Activated naive CD4-positive, alpha-beta T cell treated with anti-CD3 and anti-CD28 coated beads, Interleukin-2, amount 50 U/mL, for 24 hours (primary cell): ENCODE measurements around the gene SH3D21.
A peak's percentile ranks its signal among the peaks of the same experiment; 100 is the strongest.

Source experiments
- H3K27ac Mint-ChIP-seq: one replicate; pipeline ENCODE4 v1.8.0; 2021; ENCODE audit warnings: mild to moderate bottlenecking, mixed read lengths
- H3K27me3 Mint-ChIP-seq: one replicate; pipeline ENCODE4 v1.8.0; 2021; ENCODE audit warnings: mixed read lengths
- H3K36me3 Mint-ChIP-seq: one replicate; pipeline ENCODE4 v1.8.0; 2021; ENCODE audit warnings: mixed read lengths
- H3K4me1 Mint-ChIP-seq: one replicate; pipeline ENCODE4 v1.8.0; 2021; ENCODE audit warnings: mixed read lengths
- H3K4me3 Mint-ChIP-seq: one replicate; pipeline ENCODE4 v1.8.0; 2021; ENCODE audit warnings: mild to moderate bottlenecking, mixed read lengths
- H3K9me3 Mint-ChIP-seq: one replicate; pipeline ENCODE4 v1.8.0; 2021; ENCODE audit warnings: mixed read lengths

The SH3D21 gene

DNA sequence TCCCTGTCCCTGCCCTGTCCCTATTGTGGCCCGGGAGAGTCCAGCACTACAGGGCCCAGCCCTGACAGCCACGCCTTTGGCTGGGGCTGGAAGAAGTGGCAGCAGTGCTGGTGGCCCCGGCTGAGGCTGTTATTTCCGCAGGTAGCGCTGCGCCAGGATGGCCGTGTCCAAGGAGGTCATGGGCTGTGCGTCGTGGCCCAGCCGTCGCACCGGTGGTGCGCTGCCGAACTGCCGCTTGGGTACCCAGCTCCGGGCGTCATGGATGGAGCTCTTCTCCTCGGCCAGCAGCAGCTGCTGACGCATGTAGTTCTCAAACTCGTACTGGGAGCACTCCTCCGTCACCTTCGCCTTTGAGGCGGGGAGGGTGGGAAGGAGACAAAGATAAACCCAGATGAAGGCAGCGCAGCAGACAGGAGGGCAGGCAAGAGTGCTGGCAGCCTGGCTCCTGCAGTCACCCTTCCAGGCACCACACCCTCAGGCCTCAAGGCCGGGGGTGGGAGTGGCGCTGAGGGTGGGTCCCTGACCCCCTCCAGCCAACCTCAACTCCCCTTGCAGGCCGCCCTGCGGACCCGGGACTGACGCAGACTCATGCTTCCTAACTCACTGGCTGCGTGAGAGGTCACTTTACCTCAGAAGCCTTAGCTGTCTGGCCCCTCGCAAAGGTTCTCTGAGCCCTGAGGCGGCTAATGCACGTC is 35.6 kb downstream of the SH3D21 start:
- peaks cover 20% of the 10 kb centered on the region for H3K4me1 Mint-ChIP-seq
- no peak overlapping the region for H3K27ac Mint-ChIP-seq
- peaks cover 2% of the 10 kb centered on the region for H3K36me3 Mint-ChIP-seq
- no peaks in the 10 kb centered on the region for H3K9me3 Mint-ChIP-seq
- no peak overlapping the region for H3K4me3 Mint-ChIP-seq
- H3K27me3 Mint-ChIP-seq = no peaks in the 10 kb centered on the region

DNA sequence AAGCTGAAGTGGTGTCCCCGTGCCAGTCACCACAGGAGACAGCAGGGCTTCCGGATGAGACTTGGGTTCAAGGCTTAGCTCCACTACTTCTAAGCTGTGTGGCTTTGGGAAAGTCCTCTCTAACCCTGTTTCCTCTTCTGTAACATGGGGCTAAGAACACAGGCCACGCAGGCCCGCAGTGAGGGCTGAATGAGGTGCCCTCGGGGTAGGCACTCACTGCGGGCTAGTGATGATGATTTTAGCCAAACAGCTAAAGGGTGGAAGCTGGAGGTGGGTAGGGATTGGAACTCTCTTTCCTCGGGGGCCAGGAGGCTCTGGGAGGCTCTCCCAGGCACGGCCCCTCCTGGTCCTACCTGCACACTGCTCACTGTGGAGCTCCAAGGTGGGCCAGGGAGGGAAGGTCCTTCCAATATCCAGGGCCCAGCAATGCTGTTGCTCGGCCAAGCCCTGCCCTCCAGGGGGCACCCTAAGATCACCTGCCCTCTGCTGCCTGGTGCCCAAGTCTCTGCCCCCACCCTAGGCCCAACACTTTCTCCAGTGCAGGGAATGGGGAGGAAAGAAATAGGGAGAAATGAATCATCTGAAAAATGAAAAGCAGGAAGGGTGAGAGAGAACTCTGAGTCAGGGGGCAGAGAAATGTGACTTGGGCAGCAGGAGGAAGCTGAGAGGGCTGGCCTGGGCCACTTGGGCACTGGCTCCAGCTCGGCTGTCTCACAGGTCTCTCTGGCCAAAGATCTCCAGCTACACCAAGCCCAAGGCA is 36.4 kb downstream of the SH3D21 start:
- H3K27me3 Mint-ChIP-seq = no peaks in the 10 kb centered on the region
- H3K4me3 Mint-ChIP-seq = no peak overlapping the region
- peak overlapping the region; percentile 51 for H3K27ac Mint-ChIP-seq
- peaks cover 20% of the 10 kb centered on the region for H3K4me1 Mint-ChIP-seq
- no peaks in the 10 kb centered on the region for H3K9me3 Mint-ChIP-seq
- H3K36me3 Mint-ChIP-seq = peaks cover 2% of the 10 kb centered on the region

DNA sequence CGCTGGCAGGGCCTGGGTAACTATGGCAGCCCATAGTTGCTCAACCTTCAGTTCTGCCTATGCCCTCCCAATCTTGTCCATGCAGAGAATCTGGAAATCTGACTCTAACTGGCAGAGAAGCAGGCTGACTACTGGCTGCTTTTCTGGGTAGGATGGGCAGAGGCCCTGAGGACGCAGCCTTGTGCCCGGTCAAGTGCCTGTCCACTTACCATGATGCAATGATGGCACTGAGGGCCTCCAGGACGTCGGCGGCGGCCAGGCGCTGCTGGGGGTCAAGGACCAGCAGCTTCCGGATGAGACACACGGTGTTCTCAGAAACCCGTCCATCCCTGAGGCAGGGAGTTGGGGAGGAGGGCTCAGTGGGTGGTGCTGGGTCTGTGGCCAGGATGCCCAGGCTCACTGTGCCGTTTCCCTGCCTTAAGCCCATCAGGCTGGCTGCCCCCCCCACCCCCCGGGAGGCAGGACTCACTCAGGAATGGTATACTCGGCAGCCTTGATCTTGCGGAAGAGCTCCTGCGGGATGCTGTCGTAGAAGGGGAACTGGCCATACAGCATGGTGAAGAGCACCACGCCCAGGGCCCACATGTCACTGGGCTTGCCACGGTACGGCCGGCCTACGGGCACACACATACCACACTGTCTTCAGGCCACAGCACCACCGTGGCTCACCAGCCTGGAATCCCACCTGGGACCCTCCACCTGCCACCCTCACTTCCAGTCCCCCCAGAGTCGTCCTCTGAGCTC is 37.7 kb downstream of the SH3D21 start:
- no peak overlapping the region for H3K4me3 Mint-ChIP-seq
- H3K4me1 Mint-ChIP-seq = peaks cover 14% of the 10 kb centered on the region
- H3K27ac Mint-ChIP-seq = no peak overlapping the region
- no peaks in the 10 kb centered on the region for H3K9me3 Mint-ChIP-seq
- H3K36me3 Mint-ChIP-seq = peaks cover 6% of the 10 kb centered on the region
- H3K27me3 Mint-ChIP-seq = no peaks in the 10 kb centered on the region

DNA sequence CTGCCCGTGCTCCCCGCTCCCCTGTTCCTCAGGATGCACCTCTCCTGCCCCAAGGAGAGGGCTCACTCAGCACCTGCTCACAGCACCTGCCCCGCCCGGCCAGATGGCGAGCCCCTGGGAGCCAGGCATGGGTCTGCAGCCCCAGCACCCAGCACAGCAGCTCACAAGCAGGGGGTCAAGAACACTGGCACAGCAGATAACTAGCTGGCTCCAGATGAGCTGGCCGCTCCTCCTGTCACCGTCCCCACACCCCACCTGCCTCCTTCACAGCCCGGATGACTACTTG is 38.2 kb downstream of the SH3D21 start:
- no peak overlapping the region for H3K27ac Mint-ChIP-seq
- H3K4me3 Mint-ChIP-seq = no peak overlapping the region
- peaks cover 12% of the 10 kb centered on the region for H3K4me1 Mint-ChIP-seq
- H3K36me3 Mint-ChIP-seq = peaks cover 6% of the 10 kb centered on the region
- no peaks in the 10 kb centered on the region for H3K27me3 Mint-ChIP-seq
- no peaks in the 10 kb centered on the region for H3K9me3 Mint-ChIP-seq

DNA sequence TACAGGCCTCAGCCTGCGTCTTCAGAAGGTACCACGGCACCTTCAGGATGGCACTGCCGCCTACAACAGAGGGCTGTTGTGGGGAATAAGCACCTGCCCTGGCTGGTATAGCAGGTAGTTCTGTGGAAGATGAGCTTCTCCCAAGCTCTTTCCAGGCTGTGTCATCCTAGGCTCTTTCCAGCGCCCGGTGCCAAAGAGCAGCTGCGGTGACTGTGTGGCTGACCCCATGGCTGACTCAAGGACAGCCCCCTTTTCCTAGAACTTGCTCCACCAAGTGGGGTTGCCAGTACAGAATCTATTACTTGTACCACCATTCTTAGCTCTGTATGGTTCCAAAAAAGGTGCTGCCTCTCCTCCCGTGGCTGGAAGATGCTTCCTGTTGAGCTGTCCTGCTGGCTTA is 39.2 kb downstream of the SH3D21 start:
- Mint-ChIP-seq H3K4me1 (peaks cover 11% of the 10 kb centered on the region), H3K36me3 (peaks cover 6% of the 10 kb centered on the region), H3K4me3 (no peak overlapping the region), H3K27me3 (no peaks in the 10 kb centered on the region), H3K27ac (no peak overlapping the region), H3K9me3 (no peaks in the 10 kb centered on the region)

DNA sequence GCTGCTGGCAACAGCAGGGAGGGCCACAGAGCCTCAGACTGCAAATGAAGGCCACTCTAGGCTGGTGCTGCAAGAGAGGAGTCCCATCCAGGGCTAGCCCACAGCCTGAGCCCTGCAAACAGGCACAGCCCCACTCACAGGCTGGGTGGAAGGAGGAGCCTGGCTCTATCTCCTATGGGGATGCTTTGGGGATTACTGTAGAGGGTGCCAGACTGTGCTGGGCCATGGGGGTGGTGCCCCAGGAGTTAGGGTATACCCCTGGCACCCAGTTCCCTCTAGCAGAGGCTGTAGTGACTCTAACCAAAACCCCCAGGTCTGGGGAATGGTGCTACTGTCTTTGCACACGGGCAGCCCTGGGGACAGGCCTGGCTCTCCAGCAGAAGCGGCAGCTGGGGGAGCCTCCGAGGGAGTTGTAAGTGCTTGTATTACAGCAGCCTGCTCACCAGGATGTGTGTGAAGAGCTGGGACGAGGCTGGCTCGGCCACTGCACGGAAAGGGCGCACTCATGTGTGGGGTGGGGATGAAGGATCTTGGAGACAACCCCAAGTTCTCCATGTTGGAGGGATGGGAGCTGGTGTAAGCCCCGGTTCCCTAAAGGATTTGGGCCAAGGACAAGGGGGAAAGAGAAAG is 40.7 kb downstream of the SH3D21 start:
- Mint-ChIP-seq H3K27ac (no peak overlapping the region), H3K36me3 (peaks cover 5% of the 10 kb centered on the region), H3K27me3 (no peaks in the 10 kb centered on the region), H3K4me3 (no peak overlapping the region), H3K9me3 (no peaks in the 10 kb centered on the region), H3K4me1 (peaks cover 26% of the 10 kb centered on the region)

DNA sequence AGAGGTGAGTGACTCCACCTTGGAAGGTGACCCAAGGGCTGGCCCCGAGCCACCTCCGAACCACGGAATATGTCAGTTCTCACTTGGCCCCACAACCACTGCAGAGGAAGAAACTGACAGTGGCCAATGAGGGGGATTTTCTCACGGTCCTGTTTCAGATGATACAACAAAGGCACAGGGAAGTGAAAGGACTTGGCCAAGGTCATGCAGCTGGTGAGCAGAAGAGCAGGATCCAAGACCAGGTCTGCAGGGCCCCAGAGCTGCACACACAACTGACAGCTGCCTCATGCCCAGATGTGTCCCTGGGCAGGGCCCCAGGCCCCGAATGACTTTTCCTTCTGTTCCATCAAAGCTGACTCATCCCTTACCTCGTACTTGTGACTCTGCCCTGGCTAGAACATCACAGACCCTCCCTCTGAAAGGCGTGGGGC is 43.1 kb downstream of the SH3D21 start:
- Mint-ChIP-seq H3K27me3 (no peaks in the 10 kb centered on the region), H3K9me3 (no peaks in the 10 kb centered on the region), H3K27ac (no peak overlapping the region), H3K36me3 (peaks cover 5% of the 10 kb centered on the region), H3K4me3 (no peak overlapping the region), H3K4me1 (peaks cover 27% of the 10 kb centered on the region)

DNA sequence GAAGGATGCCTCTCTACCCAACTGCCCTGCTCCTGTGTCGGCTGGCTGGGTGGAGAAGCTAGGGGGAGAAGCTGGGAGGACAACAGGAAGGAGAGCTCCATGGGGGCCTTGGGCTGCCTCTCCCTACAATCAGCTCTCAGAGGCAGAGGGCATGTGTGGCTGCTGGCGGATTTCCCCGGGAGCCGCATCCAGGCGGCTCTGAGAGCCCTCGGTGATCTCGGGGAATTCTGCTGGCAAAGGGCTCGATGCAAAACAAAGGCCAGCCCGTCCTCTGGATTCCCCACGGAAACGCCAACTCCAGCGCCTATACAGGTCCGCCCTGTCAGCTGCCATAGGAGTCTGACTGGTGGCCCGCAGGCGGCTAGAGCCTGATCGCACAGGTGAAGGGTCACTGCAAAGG is 43.7 kb downstream of the SH3D21 start:
- H3K36me3 Mint-ChIP-seq = peaks cover 5% of the 10 kb centered on the region
- no peaks in the 10 kb centered on the region for H3K9me3 Mint-ChIP-seq
- H3K4me3 Mint-ChIP-seq = no peak overlapping the region
- H3K4me1 Mint-ChIP-seq = peaks cover 27% of the 10 kb centered on the region
- no peak overlapping the region for H3K27ac Mint-ChIP-seq
- no peaks in the 10 kb centered on the region for H3K27me3 Mint-ChIP-seq

DNA sequence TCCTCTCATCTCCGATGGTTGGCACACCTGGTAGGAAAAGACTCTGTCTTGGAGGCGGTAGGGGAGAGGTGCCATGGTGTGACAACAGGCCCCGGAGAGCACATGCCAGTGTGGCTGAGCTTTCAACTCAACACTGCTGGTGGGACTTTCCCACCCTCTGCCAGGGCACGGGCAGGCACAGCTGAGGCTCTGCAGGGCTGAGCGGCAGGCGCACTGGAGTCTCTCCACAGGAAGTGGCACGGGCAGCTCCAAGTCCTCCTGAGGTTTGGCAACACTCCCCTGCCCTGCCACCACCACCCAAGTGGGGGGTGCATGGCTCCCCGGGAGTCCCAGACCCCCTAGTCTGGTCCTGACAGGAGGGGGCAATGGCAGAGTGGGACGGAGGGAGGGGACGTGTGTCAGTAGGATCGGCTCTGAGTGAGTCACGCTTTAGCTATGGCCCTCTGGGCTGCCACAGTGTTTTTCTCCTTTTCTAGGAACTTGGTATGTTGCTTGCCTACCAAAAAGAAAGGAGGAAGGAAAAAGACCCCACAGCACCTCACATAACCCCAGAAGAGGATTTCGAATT is 44.6 kb downstream of the SH3D21 start:
- H3K27ac Mint-ChIP-seq = peak overlapping the region; percentile 88
- H3K27me3 Mint-ChIP-seq = no peaks in the 10 kb centered on the region
- H3K36me3 Mint-ChIP-seq = peaks cover 5% of the 10 kb centered on the region
- peaks cover 27% of the 10 kb centered on the region for H3K4me1 Mint-ChIP-seq
- H3K4me3 Mint-ChIP-seq = peak overlapping the region; percentile 67
- H3K9me3 Mint-ChIP-seq = no peaks in the 10 kb centered on the region

DNA sequence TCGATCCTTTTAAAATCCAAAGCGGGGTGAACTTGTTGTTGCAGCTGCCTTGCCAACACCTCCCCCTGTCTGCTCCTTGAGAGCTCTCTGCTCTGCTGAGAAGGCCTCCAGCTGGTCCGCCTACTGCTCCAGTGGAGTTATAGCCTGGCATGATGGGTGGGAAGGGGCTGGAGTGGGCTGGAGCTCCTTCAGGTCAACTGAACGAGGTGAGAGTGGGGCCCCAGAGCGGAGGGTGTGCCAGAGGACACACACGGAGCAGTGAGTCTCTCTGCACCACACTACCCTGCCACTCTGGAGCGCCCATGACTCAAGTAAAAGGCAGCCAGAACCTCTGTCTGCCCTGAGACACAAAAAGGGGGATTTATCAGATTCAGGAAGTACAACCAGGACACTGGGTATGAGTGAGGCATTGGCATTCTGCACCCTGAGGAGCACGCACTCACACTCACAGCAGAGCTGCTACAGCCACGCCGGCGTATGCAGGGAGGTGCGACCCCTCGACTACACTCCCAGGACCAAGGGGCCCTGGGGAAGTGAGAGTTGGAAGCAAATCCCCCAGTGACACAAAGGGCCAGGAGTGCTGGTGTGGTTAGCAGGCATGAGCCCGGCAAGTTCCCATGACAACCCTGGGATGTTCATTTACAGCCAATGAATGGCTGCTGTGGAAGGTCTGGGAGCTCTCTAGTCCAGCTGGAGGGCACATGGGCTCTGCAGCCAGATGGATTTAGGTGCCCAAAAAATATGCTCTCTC is 45.2 kb downstream of the SH3D21 start:
- Mint-ChIP-seq H3K36me3 (peaks cover 5% of the 10 kb centered on the region), H3K4me1 (peaks cover 27% of the 10 kb centered on the region), H3K9me3 (no peaks in the 10 kb centered on the region), H3K4me3 (peak overlapping the region; percentile 11), H3K27ac (peak overlapping the region; percentile 68), H3K27me3 (no peaks in the 10 kb centered on the region)

DNA sequence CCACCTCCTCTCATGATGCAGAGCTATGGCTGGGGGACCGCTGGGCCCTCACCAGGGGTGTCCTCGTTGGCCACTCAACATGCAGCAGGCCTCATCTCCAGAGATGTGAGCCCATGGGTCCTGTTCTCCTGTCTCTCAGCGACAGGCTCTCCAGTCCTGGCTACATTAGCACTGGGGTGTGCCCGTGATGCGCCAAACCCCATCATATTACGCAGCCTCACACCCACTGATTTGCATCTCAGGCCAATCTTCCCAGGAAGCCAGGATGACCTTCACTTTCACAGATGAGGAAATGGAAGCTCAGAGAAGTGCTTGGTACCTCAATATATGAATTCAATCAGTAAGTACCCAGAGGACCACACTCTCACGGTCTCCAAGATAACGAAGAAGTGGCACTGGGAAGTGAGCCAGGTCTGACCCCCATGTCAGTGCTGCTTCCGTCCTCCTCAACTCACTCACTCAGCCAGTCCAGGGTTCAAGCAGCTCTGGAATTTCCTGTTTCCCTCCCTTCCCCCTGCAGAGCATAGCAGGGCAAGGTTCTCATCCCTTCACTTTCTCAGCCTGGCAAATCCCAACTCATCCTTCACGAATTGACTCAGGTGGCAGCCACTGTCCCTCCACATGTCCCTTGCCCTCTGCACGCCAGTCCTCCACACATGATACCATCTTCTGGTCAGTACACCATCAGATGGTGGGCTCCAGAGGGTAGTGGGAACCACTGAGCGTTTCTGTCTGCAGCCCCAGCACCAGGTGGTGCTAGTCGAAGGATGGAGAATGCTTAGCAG is 46.1 kb downstream of the SH3D21 start:
- Mint-ChIP-seq H3K27ac (no peak overlapping the region), H3K36me3 (peaks cover 6% of the 10 kb centered on the region), H3K9me3 (no peaks in the 10 kb centered on the region), H3K4me1 (peaks cover 27% of the 10 kb centered on the region), H3K4me3 (no peak overlapping the region), H3K27me3 (no peaks in the 10 kb centered on the region)

DNA sequence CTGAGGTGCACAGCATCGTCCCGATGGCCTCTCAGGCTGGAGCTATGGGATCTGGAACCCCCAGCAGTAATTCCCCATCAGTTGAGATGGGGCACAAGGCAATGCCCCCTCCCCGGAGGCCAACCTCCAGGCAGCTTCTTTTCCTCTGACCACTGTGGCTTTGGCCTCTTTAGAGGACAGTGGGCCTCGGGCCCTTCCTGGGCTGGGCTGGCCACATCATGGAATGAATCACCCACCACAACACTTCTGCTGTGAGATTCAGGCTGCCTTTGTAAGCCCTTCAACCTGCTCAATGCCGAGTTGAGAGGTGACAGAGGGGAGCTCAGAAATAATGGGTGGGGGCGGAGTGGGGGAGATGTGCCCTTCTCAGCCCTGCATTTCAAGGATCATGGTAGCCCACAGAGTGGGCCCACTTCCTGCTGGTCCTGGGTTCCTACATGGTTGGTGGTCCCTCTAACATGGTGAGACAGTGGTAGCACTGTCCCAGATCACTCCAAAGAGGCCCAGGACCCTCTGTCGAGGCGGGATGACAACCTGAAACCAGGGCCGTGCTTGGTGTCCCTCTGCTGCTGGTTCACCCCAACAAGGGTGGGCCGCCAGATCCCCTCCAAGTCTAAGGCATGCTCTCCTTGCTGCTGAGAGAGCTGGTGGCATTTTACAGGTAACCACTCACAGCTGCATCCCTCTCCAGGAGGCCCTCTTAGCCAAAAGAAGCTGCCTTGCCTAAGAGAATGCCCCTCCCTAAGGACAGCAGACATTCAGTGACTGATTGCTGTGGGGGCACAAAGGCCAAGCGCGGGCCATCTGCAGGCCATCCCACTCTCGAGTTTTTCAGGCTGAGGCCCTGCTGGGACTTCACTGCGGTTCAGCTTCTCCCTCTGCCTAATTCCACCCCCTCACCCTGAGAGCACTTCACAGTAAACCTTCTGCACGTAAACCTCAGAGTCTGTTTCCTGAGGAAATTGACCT is 47.0 kb downstream of the SH3D21 start:
- no peak overlapping the region for H3K27ac Mint-ChIP-seq
- H3K27me3 Mint-ChIP-seq = no peaks in the 10 kb centered on the region
- no peak overlapping the region for H3K4me3 Mint-ChIP-seq
- H3K4me1 Mint-ChIP-seq = peaks cover 27% of the 10 kb centered on the region
- H3K36me3 Mint-ChIP-seq = peaks cover 8% of the 10 kb centered on the region
- no peaks in the 10 kb centered on the region for H3K9me3 Mint-ChIP-seq

DNA sequence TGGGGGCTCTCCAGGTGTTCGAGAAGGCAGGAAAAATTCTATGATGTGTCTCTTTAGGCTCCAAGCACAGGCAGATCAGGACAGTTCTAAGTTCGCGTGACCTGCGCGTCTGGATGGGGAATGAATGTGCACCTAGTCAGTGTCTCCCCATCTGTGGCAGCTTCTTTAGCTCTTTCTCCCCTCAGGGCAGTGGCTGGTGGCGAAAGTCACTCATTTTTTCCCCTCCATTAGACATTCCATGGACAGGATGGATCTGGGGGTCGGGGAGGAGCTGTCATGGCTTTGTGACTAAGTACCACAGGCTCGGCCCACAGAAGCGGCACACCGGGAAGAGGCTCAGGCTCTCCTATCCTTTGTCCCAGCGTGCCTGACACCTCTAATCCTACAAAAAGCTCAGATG is 48.3 kb downstream of the SH3D21 start:
- Mint-ChIP-seq H3K27ac (no peak overlapping the region), H3K27me3 (no peaks in the 10 kb centered on the region), H3K4me1 (peaks cover 35% of the 10 kb centered on the region), H3K36me3 (peaks cover 7% of the 10 kb centered on the region), H3K4me3 (no peak overlapping the region), H3K9me3 (no peaks in the 10 kb centered on the region)
